CD4-positive, alpha-beta T cell (primary cell): ENCODE measurements around the gene CDH12. TPM values are rescaled to one million over a fixed set of nuclear protein-coding genes. Genes with fewer than 3 reads are reported as not detected.

Experiments
- ATAC-seq: fragments of 200-7000 bp; cut with Tn5 transposase; one replicate; pipeline ENCODE4 v1.10.0; 2022; ENCODE audit warnings: mild to moderate bottlenecking; ENCODE audit not compliant: poor library complexity
- CTCF ChIA-PET: fragments of 350-600 bp; sonication (Branson Sonifier 250); formaldehyde crosslinking; loops from one replicate; lab custom pipeline; 2021; ENCODE audit warnings: antibody characterized with exemption, inconsistent platforms; lab: Charles Lee
- POLR2A ChIA-PET: fragments of 350-600 bp; sonication (Branson Sonifier 250); formaldehyde crosslinking; loops from one replicate; lab custom pipeline; 2021; ENCODE audit warnings: antibody characterized with exemption, inconsistent platforms; lab: Charles Lee
- DNase-seq, 14 experiments: peaks; one replicate each; pipeline ENCODE4 v3.0.0-alpha.2; 2013 to 2020; ENCODE audit warnings: mixed read lengths in 2 of 14
- H3K27ac ChIP-seq, 2 donors: one replicate each; pipeline versions ENCODE4 v1.5.1 to v1.7.0; 2013; ENCODE audit warnings: low read length in 2 of 2, low read depth in 1 of 2, mild to moderate bottlenecking in 1 of 2
- H3K27me3 ChIP-seq, 2 experiments: 1 replicate in 1 of 2; 2 replicates in 1 of 2; pipeline versions ENCODE4 v1.6.1 to v1.7.0; 2013; ENCODE audit warnings: low read length in 2 of 2, control low read depth in 1 of 2, mild to moderate bottlenecking in 1 of 2, moderate library complexity in 1 of 2; ENCODE audit not compliant: insufficient read depth in 2 of 2, control insufficient read depth in 1 of 2
- H3K36me3 ChIP-seq: one replicate; pipeline ENCODE4 v1.6.1; 2013; ENCODE audit warnings: low read length, control low read depth; ENCODE audit not compliant: insufficient read depth
- H3K4me1 ChIP-seq: one replicate; pipeline ENCODE4 v1.6.1; 2013; ENCODE audit warnings: low read length, control low read depth; ENCODE audit not compliant: insufficient read depth
- H3K4me3 ChIP-seq: one replicate; pipeline ENCODE4 v1.5.1; 2013; ENCODE audit warnings: mild to moderate bottlenecking, low read length, moderate library complexity
- H3K9me3 ChIP-seq, 2 experiments: 1 replicate in 1 of 2; 2 replicates in 1 of 2; pipeline versions ENCODE4 v1.6.1 to v1.7.0; 2013; ENCODE audit warnings: low read length in 2 of 2, mild to moderate bottlenecking in 2 of 2, control low read depth in 1 of 2, moderate library complexity in 1 of 2; ENCODE audit not compliant: control insufficient read depth in 1 of 2, insufficient read depth in 1 of 2
- H3K27ac Mint-ChIP-seq: one replicate; pipeline ENCODE4 v1.8.0; 2020; ENCODE audit warnings: mixed read lengths
- H3K27me3 Mint-ChIP-seq: one replicate; pipeline ENCODE4 v1.8.0; 2021; ENCODE audit warnings: mixed read lengths
- H3K36me3 Mint-ChIP-seq: one replicate; pipeline ENCODE4 v1.8.0; 2021; ENCODE audit warnings: low read depth, mixed read lengths
- H3K4me1 Mint-ChIP-seq: one replicate; pipeline ENCODE4 v1.8.0; 2021; ENCODE audit warnings: low read depth, mixed read lengths
- H3K4me3 Mint-ChIP-seq: one replicate; pipeline ENCODE4 v1.8.0; 2020; ENCODE audit warnings: mild to moderate bottlenecking, mixed read lengths
- H3K9me3 Mint-ChIP-seq: one replicate; pipeline ENCODE4 v1.8.0; 2020; ENCODE audit warnings: mixed read lengths
- CTCF ChIP-seq: fragments of 200-600 bp; IDR thresholded peaks from one replicate; pipeline ENCODE4 v1.8.0; 2022; ENCODE audit warnings: antibody characterized with exemption, mild to moderate bottlenecking
- intact Hi-C, 2 experiments: fragments of 100-400 bp; cut with DNase I in 1 of 2; cut with micrococcal nuclease in 1 of 2; formaldehyde crosslinking; loops; one replicate each; pipeline versions ENCODE4 v1.15.1 to v1.9.0; 2023 to 2025; cut with DNase I, micrococcal nuclease
- total RNA-seq, 174 experiments: library from RNA in 2 of 174; stranded (reverse) in 2 of 174; gene quantifications; one replicate each; pipeline ENCODE4 v1.2.3 and lab custom pipeline; 2021 to 2026

Gene CDH12
- total RNA-seq, 2 experiments from 2014 or later = not detected

- Mint-ChIP-seq H3K27ac (no peak overlapping the region), H3K4me3 (no peak overlapping the region), H3K36me3 (no peaks in the 10 kb centered on the region), H3K9me3 (peaks cover 8% of the 10 kb centered on the region), H3K27me3 (no peaks in the 10 kb centered on the region), H3K4me1 (no peaks in the 10 kb centered on the region)
- TF ChIP-seq CTCF = no peak
- intact Hi-C loops = no loop called here
- DNase-seq (no peak), ATAC-seq (no peak)
- Histone ChIP-seq H3K9me3 (peaks cover 4 to 7% of the 10 kb centered on the region in 2 experiments), H3K4me1 (no peaks in the 10 kb centered on the region), H3K4me3 (no peak overlapping the region), H3K27ac (no peak overlapping the region), H3K27me3 (no peaks in the 10 kb centered on the region), H3K36me3 (no peaks in the 10 kb centered on the region)
- ChIA-PET CTCF (no interaction called here), POLR2A (no interaction called here)
Measured at GRCh38 chr5:22787398-22787797, 65.7 kb downstream of the CDH12 start.

- DNase-seq = no peak
- POLR2A ChIA-PET = no interaction called here
Measured at GRCh38 chr5:22780756-22781155, 72.4 kb downstream of the CDH12 start.

GRCh38 chr5:22779499-22779898 lies 73.6 kb downstream of the CDH12 start:
- ChIA-PET POLR2A (no interaction called here), CTCF (no interaction called here)
- Histone ChIP-seq H3K36me3 (no peaks in the 10 kb centered on the region), H3K9me3 (no peaks in the 10 kb centered on the region), H3K27me3 (no peaks in the 10 kb centered on the region), H3K4me1 (no peaks in the 10 kb centered on the region), H3K4me3 (no peak overlapping the region), H3K27ac (no peak overlapping the region)
- H3K4me3 Mint-ChIP-seq = no peak overlapping the region
- TF ChIP-seq CTCF = no peak
- DNase-seq (no peak), ATAC-seq (no peak)
- peaks cover 4% of the 10 kb centered on the region for H3K9me3 Mint-ChIP-seq
- no peaks in the 10 kb centered on the region for H3K4me1 Mint-ChIP-seq
- no peaks in the 10 kb centered on the region for H3K36me3 Mint-ChIP-seq
- intact Hi-C loops = no loop called here
- no peak overlapping the region for H3K27ac Mint-ChIP-seq
- H3K27me3 Mint-ChIP-seq = no peaks in the 10 kb centered on the region

More at GRCh38 chr5:22780756-22781155, 72.4 kb downstream of the CDH12 start:
- Histone ChIP-seq H3K4me1 (no peaks in the 10 kb centered on the region), H3K9me3 (no peaks in the 10 kb centered on the region), H3K27me3 (no peaks in the 10 kb centered on the region), H3K36me3 (no peaks in the 10 kb centered on the region), H3K27ac (no peak overlapping the region), H3K4me3 (no peak overlapping the region)
- no peak for ATAC-seq
- Mint-ChIP-seq H3K4me3 (no peak overlapping the region), H3K27ac (no peak overlapping the region), H3K27me3 (no peaks in the 10 kb centered on the region), H3K9me3 (peaks cover 4% of the 10 kb centered on the region), H3K4me1 (no peaks in the 10 kb centered on the region), H3K36me3 (no peaks in the 10 kb centered on the region)
- TF ChIP-seq CTCF = no peak
- intact Hi-C loops = no loop called here
- CTCF ChIA-PET = no interaction called here
